ENCODE measurements around the gene SMIM33.
"Not testable (repeated sequence)": the region's sequence is repeated elsewhere in the genome, so short reads cannot be mapped to it uniquely, and the experiment has no call there.

- not testable (repeated sequence) for TF ChIP-seq CTCF, POLR2A (IDR thresholded peaks at IDR 0.05)
These were observed 12.0 kb downstream of the SMIM33 start for GRCh38 chr5:139482890-139483208.
